Uterus (tissue), 4 donors: Measurements from ENCODE around the gene DNAH17. TPM values are rescaled to one million over a fixed set of nuclear protein-coding genes. Genes with fewer than 3 reads are reported as not detected.

ENCODE experiments used
- DNase-seq, 2 donors: peaks; one replicate each; pipeline ENCODE4 v3.0.0-alpha.2; 2019 to 2020
- H3K27ac ChIP-seq, 2 donors: fragments of 200-600 bp; sonication (generic); 1 replicate in 1 of 2; 2 replicates in 1 of 2; pipeline ENCODE4 v1.5.1; 2016 to 2018
- H3K27me3 ChIP-seq, 2 donors: fragments of 200-600 bp; sonication (generic); one replicate each; pipeline ENCODE4 v1.5.1; 2018 to 2019; ENCODE audit warnings: control low read depth in 1 of 2
- H3K36me3 ChIP-seq, 2 donors: fragments of 200-600 bp; sonication (generic); one replicate each; pipeline ENCODE4 v1.5.1; 2019; ENCODE audit warnings: control low read depth in 1 of 2
- H3K4me1 ChIP-seq, 2 donors: fragments of 200-600 bp; sonication (generic); one replicate each; pipeline ENCODE4 v1.5.1; 2018 to 2019; ENCODE audit warnings: control low read depth in 1 of 2
- H3K4me3 ChIP-seq, 2 donors: fragments of 200-600 bp; sonication (generic); 1 replicate in 1 of 2; 2 replicates in 1 of 2; pipeline ENCODE4 v1.5.1; 2018 to 2019; ENCODE audit warnings: mild to moderate bottlenecking in 1 of 2
- H3K9me3 ChIP-seq, 2 donors: fragments of 200-600 bp; sonication (generic); one replicate each; pipeline ENCODE4 v1.5.1; 2019; ENCODE audit warnings: control low read depth in 1 of 2
- POLR2A ChIP-seq, 2 donors: fragments of 450-650 bp; IDR thresholded peaks; one replicate each; pipeline ENCODE4 v1.6.1; 2016; ENCODE audit warnings: antibody characterized with exemption in 2 of 2, mild to moderate bottlenecking in 1 of 2, moderate library complexity in 1 of 2
- intact Hi-C: fragments of 100-400 bp; cut with DNase I; formaldehyde crosslinking; loops from one replicate; pipeline ENCODE4 v1.15.1; 2023; ENCODE audit warnings: low total_unique reads
- total RNA-seq, 4 donors: library from RNA; depleted of rRNA in 3 of 4; stranded (reverse); fragments of >200 nt in 3 of 4; gene quantifications; one replicate each; pipeline versions ENCODE4 v1.1.0 to v1.2.4, GENCODE V29; 2014 to 2023
- TF ChIP-seq, protein P1 (sequence below), 4 experiments: fragments of 200-600 bp in 2 of 4; fragments of 450-650 bp in 2 of 4; sonication (generic) in 2 of 4; IDR thresholded peaks; one replicate each; pipeline ENCODE4 v1.5.1; 2016 to 2019; ENCODE audit warnings: antibody characterized with exemption in 4 of 4, mild to moderate bottlenecking in 2 of 4, moderate library complexity in 1 of 4
- donor health status: DM: yes; HTN: yes; CAD: no.

The DNAH17 gene
- total RNA-seq, 4 donors from 2014 or later, result 0.03 to 1.1 TPM; not detected in 2

DNA sequence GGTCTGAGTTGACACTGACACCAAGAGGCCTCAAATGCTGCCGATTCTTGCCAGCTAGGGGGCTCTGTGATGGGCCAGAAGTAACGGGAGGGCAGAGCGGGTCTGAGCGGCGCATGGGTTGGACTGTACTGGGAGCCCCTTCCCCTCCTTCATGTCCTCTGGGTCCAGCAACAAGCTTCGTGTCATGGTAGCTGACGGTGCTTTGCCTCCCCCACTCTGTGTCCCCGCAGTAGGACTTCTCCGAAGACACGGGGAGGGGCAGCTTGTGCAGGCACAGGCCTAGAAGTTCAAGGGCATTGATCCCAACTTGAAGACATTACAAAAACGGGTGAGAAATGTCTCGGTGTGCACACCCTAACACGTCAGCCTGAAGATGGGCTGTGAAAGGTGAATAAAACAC lies 39.8 kb upstream of the DNAH17 start:
- Histone ChIP-seq H3K27me3 (no peaks in the 10 kb centered on the region), H3K9me3 (no peaks in the 10 kb centered on the region), H3K27ac (no peak overlapping the region), H3K36me3 (no peaks in the 10 kb centered on the region), H3K4me1 (no peaks in the 10 kb centered on the region), H3K4me3 (no peak overlapping the region)
- TF ChIP-seq, protein P1, sequence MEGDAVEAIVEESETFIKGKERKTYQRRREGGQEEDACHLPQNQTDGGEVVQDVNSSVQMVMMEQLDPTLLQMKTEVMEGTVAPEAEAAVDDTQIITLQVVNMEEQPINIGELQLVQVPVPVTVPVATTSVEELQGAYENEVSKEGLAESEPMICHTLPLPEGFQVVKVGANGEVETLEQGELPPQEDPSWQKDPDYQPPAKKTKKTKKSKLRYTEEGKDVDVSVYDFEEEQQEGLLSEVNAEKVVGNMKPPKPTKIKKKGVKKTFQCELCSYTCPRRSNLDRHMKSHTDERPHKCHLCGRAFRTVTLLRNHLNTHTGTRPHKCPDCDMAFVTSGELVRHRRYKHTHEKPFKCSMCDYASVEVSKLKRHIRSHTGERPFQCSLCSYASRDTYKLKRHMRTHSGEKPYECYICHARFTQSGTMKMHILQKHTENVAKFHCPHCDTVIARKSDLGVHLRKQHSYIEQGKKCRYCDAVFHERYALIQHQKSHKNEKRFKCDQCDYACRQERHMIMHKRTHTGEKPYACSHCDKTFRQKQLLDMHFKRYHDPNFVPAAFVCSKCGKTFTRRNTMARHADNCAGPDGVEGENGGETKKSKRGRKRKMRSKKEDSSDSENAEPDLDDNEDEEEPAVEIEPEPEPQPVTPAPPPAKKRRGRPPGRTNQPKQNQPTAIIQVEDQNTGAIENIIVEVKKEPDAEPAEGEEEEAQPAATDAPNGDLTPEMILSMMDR (IDR thresholded peaks at IDR 0.05), result no peak
- TF ChIP-seq POLR2A (IDR thresholded peaks at IDR 0.05), result no peak
- DNase-seq, result no peak
- intact Hi-C loops, result no loop called here

DNA sequence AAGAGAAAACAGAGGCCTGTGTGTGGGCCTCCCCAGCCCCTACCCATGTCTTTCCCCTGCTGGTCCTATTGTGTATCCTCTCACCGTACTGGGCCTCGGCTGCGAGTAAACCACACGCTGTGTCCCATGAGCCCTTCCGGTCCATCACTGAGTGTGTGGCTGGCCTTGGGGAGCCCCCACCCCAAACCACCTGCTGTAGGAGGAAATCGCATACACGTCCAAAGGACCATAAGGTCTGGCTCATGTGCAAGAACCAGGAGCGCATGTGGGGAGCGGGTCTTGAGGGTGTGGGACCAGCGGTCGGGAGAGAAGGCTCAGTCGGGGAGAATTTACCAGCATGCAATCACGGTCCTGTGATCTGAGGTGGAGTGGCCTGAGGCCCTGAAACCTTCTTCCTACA lies 38.4 kb upstream of the DNAH17 start:
- DNase-seq, result no peak

DNA sequence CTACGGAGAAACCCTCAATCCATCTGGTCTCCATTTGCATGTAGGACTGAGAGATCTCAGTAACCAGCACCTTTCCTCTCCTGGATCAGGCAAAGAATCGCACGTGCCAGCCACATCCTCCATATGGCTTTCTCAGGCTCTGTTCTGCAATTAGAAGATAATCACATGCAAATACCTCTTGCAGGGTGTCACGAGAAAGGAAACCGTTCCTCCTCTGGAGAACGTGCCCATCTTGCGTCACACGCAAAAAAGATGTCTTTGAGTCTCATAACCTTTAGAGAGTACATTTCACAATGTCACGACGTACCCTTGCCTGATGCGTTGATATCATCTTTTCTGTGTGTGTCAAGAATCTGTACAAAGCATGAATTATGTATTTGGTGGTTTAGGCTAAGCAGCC lies 36.2 kb upstream of the DNAH17 start:
- H3K4me3 ChIP-seq, result no peak overlapping the region
- H3K9me3 ChIP-seq, result no peaks in the 10 kb centered on the region
- intact Hi-C loops, result no loop called here
- no peaks in the 10 kb centered on the region for H3K36me3 ChIP-seq
- no peak for TF ChIP-seq POLR2A (IDR thresholded peaks at IDR 0.05)
- TF ChIP-seq, protein P1 (IDR thresholded peaks at IDR 0.05), result no peak
- H3K4me1 ChIP-seq, result peaks cover 0 to 4% of the 10 kb centered on the region in 2 donors
- no peaks in the 10 kb centered on the region for H3K27me3 ChIP-seq
- no peak overlapping the region for H3K27ac ChIP-seq
- DNase-seq, result no peak

More for the DNA sequence above, 38.4 kb upstream of the DNAH17 start:
- Histone ChIP-seq H3K27ac (no peak overlapping the region), H3K9me3 (no peaks in the 10 kb centered on the region), H3K36me3 (no peaks in the 10 kb centered on the region), H3K27me3 (no peaks in the 10 kb centered on the region), H3K4me1 (peaks cover 0 to 3% of the 10 kb centered on the region in 2 donors), H3K4me3 (no peak overlapping the region)
- intact Hi-C loops, result no loop called here
- TF ChIP-seq, protein P1 (IDR thresholded peaks at IDR 0.05), result no peak
- TF ChIP-seq POLR2A (IDR thresholded peaks at IDR 0.05), result no peak

DNA sequence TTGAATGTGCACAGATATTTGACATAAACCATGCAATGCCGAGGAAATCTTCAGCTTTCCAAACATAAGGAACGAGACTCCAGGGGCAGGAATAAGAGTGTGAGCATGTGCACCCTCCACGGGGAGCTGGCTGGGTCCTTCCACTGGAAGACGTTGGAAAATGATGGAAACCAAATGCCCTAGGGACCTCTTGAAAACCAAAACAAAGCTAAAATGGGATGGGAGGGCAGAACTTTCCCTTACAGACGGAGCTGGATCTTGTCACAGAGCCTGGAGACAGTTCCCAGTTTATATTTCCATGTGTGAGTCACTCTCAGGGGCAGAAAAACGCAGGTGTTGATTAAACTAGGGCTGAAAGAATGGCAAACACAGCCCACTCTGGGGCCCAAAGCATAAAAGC lies 34.4 kb upstream of the DNAH17 start:
- no peak for TF ChIP-seq POLR2A (IDR thresholded peaks at IDR 0.05)
- TF ChIP-seq, protein P1 (IDR thresholded peaks at IDR 0.05), result no peak
- peak overlapping the region; percentile 44 to 56 for H3K27ac ChIP-seq
- H3K36me3 ChIP-seq, result no peaks in the 10 kb centered on the region
- intact Hi-C loops, result no loop called here
- H3K4me3 ChIP-seq, result no peak overlapping the region
- peaks cover 0 to 4% of the 10 kb centered on the region in 2 donors for H3K4me1 ChIP-seq
- no peaks in the 10 kb centered on the region for H3K9me3 ChIP-seq
- peak in 1 of 2 donors; percentile 63 for DNase-seq
- H3K27me3 ChIP-seq, result no peaks in the 10 kb centered on the region

DNA sequence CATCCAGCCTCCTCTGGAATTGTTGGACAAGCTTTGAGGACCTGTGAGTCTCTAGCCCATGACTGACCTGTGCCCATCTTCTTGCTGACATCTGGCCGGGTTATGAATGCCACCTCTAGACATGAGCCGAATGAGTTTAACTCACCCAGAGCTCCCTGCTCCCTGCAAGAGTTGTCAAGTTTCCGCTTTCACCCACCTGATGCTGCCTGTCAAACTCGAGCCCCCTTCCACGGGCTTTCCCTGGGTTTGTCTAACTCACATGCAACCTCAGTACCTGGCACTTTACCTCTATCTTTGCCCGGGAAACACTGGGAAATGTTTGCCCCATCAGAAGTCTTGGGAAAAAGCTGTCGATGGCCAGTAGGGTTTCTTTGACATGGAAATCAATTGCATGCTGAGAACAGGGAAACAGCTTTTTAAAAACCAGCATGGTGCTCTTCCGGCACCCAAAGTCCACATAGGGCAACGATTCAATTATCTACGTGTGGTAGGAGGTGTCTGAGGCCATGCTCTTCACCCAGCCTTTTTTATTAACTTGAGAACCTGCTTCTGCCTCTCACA lies 33.8 kb upstream of the DNAH17 start:
- no peak for DNase-seq
- peaks cover 0 to 4% of the 10 kb centered on the region in 2 donors for H3K4me1 ChIP-seq
- no peaks in the 10 kb centered on the region for H3K9me3 ChIP-seq
- no peaks in the 10 kb centered on the region for H3K36me3 ChIP-seq
- peak overlapping the region; percentile 4 to 56 for H3K27ac ChIP-seq
- no peak for TF ChIP-seq POLR2A (IDR thresholded peaks at IDR 0.05)
- TF ChIP-seq, protein P1 (IDR thresholded peaks at IDR 0.05), result no peak
- no peaks in the 10 kb centered on the region for H3K27me3 ChIP-seq
- intact Hi-C loops, result no loop called here
- no peak overlapping the region for H3K4me3 ChIP-seq
